Astrocyte of the spinal cord (primary cell): ENCODE measurements around the gene TXNRD1.
"Not testable (repeated sequence)": the region's sequence is repeated elsewhere in the genome, so short reads cannot be mapped to it uniquely, and the experiment has no call there.

ENCODE experiments used
- DNase-seq: peaks from one replicate; pipeline ENCODE4 v3.0.0; 2011; ENCODE audit warnings: low read depth, low spot score
- H3K4me3 ChIP-seq: 2 replicates; pipeline ENCODE4 v1.5.1; 2011; ENCODE audit warnings: low read depth, mild to moderate bottlenecking, low read length, moderate library complexity
- in situ Hi-C: cut with HindIII; loops from 2 replicates; pipeline ENCODE4 v1.10.0; 2017; ENCODE audit warnings: low sequenced_read_pairs
- TF ChIP-seq, protein P1 (sequence below): IDR thresholded peaks from 2 replicates; pipeline ENCODE4 v1.5.1; 2012; ENCODE audit warnings: low read depth, mild to moderate bottlenecking, low read length, inconsistent platforms

TXNRD1 gene

DNA sequence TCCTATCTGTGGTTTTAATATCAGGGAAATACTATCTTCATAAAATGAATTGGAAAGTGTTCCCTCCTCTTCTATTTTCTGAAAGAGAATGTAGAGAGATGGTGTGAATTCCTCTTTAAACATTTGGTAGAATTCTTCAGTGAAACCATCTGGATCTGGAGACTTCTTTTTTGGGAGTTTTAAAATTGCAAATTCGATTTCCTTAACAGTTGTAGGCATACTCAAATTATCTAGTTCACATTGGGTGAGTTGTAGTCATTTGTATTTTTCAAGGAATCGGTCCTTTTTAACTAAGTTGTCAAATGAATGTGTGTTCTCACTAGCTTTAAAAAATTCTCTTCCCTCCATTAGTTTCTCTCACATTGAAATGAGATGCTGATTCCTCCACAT lies 165.8 kb downstream of the TXNRD1 start:
- in situ Hi-C loops = no loop called here
- no peak for DNase-seq
- no peak overlapping the region for H3K4me3 ChIP-seq
- TF ChIP-seq, protein P1, sequence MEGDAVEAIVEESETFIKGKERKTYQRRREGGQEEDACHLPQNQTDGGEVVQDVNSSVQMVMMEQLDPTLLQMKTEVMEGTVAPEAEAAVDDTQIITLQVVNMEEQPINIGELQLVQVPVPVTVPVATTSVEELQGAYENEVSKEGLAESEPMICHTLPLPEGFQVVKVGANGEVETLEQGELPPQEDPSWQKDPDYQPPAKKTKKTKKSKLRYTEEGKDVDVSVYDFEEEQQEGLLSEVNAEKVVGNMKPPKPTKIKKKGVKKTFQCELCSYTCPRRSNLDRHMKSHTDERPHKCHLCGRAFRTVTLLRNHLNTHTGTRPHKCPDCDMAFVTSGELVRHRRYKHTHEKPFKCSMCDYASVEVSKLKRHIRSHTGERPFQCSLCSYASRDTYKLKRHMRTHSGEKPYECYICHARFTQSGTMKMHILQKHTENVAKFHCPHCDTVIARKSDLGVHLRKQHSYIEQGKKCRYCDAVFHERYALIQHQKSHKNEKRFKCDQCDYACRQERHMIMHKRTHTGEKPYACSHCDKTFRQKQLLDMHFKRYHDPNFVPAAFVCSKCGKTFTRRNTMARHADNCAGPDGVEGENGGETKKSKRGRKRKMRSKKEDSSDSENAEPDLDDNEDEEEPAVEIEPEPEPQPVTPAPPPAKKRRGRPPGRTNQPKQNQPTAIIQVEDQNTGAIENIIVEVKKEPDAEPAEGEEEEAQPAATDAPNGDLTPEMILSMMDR = no peak

GRCh38 chr12:104381731-104382480 lies 166.3 kb downstream of the TXNRD1 start:
- TF ChIP-seq, protein P1 = peak; percentile 97
- peak; percentile 80 for DNase-seq
- in situ Hi-C loops = no loop called here
- no peak overlapping the region for H3K4me3 ChIP-seq

GRCh38 chr12:104384141-104384880 lies 168.7 kb downstream of the TXNRD1 start:
- in situ Hi-C loops = no loop called here
- no peak for DNase-seq
- H3K4me3 ChIP-seq = no peak overlapping the region
- TF ChIP-seq, protein P1 = no peak

DNA sequence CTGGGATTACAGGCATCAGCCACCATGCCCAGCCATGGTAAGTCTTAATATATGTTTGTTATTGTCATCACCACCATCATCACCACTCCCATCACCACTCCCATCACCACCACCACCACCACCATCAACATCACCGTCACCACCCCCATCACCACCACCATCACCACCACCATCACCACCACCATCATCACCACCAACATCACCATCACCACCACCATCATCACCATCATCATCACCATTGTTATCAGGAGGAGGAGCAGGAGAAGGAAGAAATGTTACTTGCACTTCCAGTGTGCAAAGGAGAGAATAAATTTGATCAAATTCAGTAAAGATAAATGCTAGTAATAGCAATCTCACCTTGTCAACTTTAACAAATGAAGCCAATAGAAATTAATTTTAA lies 169.9 kb downstream of the TXNRD1 start:
- in situ Hi-C loops = no loop called here
- no peak for DNase-seq
- TF ChIP-seq, protein P1 = no peak
- no peak overlapping the region for H3K4me3 ChIP-seq

DNA sequence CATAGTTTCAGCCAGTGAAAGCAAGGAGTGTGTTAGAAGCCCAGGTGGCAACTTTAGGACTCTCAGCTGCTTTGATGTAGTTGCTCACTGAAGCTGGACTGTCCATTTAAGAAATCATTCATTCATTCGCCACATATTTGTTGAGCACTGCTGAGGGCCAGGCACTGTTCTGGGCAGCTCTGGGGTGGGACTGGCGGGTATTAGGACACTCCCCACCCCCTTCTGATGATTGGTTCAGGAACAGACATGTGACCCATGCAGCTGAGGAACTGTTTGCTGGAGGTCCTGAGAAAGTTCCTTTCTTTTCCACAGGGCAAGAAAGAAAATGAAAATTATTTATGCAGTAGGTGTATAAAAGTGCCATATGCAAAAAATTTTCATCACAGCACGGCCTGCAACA lies 170.9 kb downstream of the TXNRD1 start:
- TF ChIP-seq, protein P1 = no peak
- in situ Hi-C loops = no loop called here
- no peak for DNase-seq
- H3K4me3 ChIP-seq = no peak overlapping the region

- H3K4me3 ChIP-seq = no peak overlapping the region
- in situ Hi-C loops = no loop called here
- peak; percentile 20 for DNase-seq
- TF ChIP-seq, protein P1 = no peak
These were observed 171.6 kb downstream of the TXNRD1 start for GRCh38 chr12:104387190-104387589.

DNA sequence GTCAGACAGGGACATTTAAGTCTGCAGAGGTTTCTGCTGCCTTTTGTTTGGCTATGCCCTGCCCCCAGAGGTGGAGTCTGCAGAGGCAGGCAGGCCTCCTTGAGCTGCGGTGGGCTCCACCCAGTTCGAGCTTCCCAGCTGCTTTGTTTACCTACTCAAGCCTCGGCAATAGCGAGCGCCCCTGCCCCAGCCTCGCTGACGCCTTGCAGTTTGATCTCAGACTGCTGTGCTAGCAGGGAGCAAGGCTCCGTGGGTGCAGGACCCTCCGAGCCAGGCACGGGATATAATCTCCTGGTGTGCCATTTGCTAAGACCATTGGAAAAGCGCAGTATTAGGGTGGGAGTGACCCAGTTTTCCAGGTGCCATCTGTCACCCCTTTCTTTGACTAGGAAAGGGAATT lies 178.5 kb downstream of the TXNRD1 start:
- DNase-seq, in situ Hi-C loops, H3K4me3 ChIP-seq: not testable (repeated sequence)
